HL-60/S4 treated with phorbol 12-myristate 13-acetate at 8.2 ng/mL for 4 days and 3 days (cell line): ENCODE data around the gene TTC39B.

ENCODE experiments used
- in situ Hi-C: fragments of 300-500 bp; cut with MboI; formaldehyde crosslinking; loops from 2 replicates; pipeline ENCODE4 v1.15.0; 2022; ENCODE audit warnings: low sequenced_read_pairs

Gene TTC39B

GRCh38 chr9:15138357-15138686, 168.7 kb downstream of the TTC39B start:
- in situ Hi-C loops = no loop called here

- in situ Hi-C loops = no loop called here
Observed at GRCh38 chr9:15137658-15138356, 169.2 kb downstream of the TTC39B start.

- in situ Hi-C loops = no loop called here
Observed at GRCh38 chr9:15137089-15137488, 169.9 kb downstream of the TTC39B start.

GRCh38 chr9:15136646-15137045, 170.4 kb downstream of the TTC39B start:
- in situ Hi-C loops = no loop called here

- in situ Hi-C loops = no loop called here
Observed at GRCh38 chr9:15135164-15135792, 171.7 kb downstream of the TTC39B start.

- in situ Hi-C loops = no loop called here
Observed at GRCh38 chr9:15133488-15133887, 173.5 kb downstream of the TTC39B start.

GRCh38 chr9:15132091-15132490, 174.9 kb downstream of the TTC39B start:
- in situ Hi-C loops = no loop called here

- in situ Hi-C loops = no loop called here
Observed at GRCh38 chr9:15131094-15131493, 175.9 kb downstream of the TTC39B start.

GRCh38 chr9:15127831-15128230, 179.2 kb downstream of the TTC39B start:
- in situ Hi-C loops = no loop called here

GRCh38 chr9:15121630-15122029, 185.4 kb downstream of the TTC39B start:
- in situ Hi-C loops = no loop called here

- in situ Hi-C loops = no loop called here
Observed at GRCh38 chr9:15116130-15116580, 190.9 kb downstream of the TTC39B start.

GRCh38 chr9:15115702-15116101, 191.3 kb downstream of the TTC39B start:
- in situ Hi-C loops = no loop called here

GRCh38 chr9:15115041-15115440, 192.0 kb downstream of the TTC39B start:
- in situ Hi-C loops = no loop called here
